ENCODE measurements around the gene MEIOSIN.
"Not testable (repeated sequence)": the region's sequence is repeated elsewhere in the genome, so short reads cannot be mapped to it uniquely, and the experiment has no call there.

The MEIOSIN gene

DNA sequence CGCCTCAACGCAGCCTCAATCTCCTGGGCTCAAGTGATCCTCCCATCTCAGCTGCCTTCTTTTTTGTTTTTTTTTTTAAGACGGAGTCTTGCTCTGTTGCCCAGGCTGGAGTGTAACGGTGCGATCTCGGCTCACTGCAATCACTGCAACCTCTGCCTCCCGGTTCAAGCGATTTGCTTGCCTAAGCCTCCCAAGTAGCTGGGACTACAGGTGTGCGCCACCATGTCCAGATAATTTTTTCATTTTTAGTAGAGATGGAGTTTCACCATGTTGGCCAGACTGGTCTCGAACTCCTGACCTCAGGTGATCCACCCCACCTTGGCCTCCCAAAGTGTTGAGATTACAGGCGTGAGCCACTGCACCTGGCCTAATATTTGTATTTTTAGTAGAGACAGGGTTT lies 13.2 kb upstream of the MEIOSIN start:
- not testable (repeated sequence) for DNase-seq

DNA sequence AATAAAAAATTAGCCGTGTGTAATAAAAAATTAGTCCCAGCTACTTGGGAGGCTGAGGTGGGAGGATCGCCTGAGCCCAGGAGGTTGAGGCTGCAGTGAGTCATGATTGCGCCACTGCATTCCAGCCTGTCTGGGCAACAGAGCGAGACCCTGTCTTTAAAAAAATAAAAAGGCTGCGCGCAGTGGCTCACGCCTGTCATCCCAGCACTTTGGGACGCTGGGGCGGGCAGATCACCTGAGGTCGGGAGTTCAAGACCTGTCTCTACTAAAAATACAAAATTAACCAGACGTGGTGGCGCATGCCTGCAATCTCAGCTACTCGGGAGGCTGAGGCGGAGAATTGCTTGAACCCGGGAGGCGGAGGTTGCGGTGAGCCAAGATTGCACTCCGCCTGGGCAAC lies 4.6 kb upstream of the MEIOSIN start:
- DNase-seq: not testable (repeated sequence)

GRCh38 chr19:45729800-45730290 lies 3.4 kb upstream of the MEIOSIN start:
- no peak for DNase-seq

DNA sequence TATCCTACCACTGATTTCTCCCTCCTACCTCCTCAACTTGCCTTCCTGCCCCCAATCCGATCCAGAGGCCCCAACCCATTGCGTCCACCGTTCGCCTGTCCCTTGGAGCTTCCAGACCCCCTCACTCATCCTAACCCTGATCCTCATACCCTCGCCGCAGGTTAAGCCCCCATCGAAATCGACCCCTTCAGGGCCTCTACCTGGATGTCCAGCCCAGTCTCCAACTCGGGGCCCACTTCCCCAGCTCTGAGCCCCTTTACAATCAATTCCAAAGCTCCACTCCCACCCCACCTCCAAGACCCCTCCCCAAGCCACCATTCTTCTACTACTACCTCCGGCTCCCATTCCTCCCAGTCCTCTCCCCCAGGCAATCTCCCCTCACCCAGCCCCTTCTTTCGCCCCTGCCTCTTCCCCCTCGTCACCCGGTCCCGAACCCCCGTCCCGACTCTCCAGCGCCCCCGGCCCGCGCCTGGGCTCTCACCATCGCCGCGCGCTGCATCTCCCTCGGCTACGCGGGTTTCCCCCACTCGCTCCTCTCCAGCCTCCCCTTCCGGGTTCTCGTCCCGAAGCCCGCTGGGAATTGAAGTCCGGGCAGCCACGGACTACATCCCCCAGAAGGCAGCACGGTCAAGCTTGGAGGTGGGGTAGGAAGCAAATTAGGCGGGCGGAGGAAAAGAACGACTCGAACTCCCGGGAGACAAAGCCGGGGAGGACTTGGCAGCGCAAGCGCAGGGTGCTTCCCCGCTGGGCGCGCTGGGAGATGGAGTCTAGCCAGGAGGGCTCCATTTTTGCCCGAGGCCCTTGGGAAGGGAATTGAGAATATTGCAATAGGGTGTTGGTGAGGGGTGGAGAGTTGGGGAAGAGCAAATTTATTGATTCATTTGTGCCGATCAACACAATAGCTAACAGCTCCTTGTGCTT lies 2.6 kb upstream of the MEIOSIN start, which contains the start of gene FBXO46:
Gene FBXO46 (minus strand): TSS at position 529 of the 921 bp plus-strand sequence. CDS start 17,401 bp downstream, outside the sequence.
- peak; percentile 97 for DNase-seq

DNA sequence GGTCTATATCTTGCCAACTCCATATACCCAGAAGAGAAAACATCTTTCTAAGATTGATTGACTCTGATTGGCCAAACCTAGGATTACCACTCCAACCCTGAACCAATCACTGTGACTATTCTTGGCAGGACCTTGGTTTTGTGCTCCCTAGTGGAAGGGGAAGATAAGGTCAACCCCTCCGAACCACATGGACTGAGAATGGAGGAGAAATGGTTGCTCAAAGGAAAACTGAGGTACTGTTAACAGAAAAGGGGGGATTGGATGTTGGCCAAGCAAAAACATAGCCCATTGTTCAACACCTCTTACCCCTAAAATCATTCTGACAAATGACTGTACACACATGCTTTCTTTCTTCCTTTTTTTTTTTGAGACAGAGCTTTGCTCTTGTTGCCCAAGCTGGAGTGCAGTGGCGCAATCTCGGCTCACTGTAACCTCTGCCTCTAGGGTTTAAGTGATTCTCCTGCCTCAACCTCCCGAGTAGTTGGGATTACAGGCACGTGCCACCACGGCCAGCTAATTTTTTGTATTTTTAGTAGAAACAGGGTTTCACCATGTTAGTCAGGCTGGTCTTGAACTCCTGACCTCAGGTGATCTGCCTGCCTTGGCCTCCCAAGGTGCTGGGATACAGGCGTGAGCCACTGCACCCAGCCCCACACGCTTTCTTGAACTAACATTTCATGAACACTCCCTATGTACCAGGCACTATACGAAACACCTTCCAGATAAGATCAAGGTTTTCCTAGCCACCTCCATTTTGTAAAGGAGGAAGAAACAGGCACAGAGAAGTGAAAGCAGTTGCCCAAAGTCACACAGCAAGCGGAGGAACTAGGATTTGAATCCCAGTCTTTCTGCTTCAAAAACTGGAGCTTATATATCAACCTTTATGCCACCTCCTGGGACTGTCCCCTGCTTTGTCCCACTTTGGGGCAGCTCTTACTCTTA lies 6.5 kb downstream of the MEIOSIN start:
- no peak for DNase-seq

- DNase-seq: no peak
Measured at GRCh38 chr19:45742969-45743368, 9.7 kb downstream of the MEIOSIN start.

- DNase-seq: no peak
Measured at GRCh38 chr19:45745606-45746005, 12.4 kb downstream of the MEIOSIN start.

DNA sequence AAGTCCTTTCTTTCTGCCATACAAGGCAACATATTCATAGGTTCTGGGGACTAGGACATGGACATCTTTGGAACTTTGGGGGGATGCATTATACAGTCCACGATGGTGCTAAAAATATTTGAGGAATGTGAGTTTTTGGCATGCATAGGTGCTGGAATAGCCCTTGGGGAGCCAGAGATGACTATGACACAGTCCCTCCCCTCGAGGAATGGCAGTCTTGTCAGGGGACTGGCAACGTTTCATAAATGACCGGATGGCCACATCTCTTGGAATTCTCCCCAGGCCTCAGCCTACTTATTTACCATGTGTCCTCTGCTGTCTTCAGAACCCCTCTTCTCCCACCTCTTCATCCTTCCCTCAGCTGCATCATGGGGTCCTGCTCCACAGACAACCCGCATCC lies 13.6 kb downstream of the MEIOSIN start:
- no peak for DNase-seq

GRCh38 chr19:45747513-45747912 lies 14.3 kb downstream of the MEIOSIN start:
- no peak for DNase-seq

DNA sequence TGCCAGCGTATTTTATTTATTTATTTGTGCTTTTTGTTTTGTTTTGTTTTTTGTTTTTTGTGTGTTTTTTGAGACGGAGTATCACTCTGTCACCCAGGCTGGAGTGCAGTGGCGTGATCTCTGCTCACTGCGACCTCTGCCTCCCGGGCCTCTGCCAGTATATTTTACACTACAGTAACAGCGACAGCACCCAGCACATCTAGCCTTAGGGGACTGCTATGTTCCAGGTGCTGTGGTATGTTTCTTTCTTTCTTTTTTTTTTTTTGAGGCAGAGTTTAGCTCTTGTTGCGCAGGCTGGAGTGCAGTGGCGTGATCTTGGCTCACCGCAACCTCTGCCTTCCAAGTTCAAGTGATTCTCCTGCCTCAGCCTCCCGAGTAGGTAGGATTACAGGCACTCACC lies 18.2 kb downstream of the MEIOSIN start:
- not testable (repeated sequence) for DNase-seq

- no peak for DNase-seq
Measured at GRCh38 chr19:45752639-45753038, 19.4 kb downstream of the MEIOSIN start.

DNA sequence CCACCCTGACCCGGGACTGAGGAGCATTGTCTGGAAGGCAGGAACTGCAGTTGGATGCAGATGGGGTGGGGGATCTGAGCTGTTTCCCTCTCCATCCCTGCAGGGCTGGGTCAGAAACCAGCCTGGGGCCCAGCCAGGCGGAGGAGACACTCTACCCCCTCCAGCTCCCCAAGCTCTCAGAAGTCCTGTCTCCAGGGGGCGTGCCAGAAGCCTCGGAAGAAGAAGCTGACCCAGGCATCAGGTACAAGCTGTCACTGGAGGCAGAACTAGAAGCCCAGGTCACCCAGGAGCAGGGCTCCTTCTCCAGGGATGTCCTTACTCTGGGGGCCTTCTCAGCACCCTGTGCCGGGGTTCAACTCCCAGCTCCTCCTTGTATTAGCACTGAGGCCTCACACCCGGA lies 20.3 kb downstream of the MEIOSIN start:
- no peak for DNase-seq

DNA sequence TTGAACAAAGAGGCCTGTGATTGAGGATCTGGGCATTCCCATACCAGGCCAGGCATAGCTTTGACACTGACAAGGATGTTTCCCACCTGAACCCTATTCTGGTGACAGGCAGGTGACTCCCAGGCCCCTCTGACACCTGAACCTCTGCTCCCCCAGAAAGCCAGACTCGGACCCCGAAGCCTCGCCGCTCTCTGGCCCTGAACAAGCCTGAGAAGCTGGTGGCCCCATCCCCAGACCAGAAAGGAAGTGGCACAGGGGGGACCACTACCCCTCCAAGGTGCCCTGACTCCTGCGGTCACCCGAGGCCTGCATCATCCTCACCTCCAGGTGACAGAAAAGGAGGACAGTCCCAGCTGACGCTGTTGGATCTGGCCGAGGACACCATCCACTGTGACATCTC lies 21.1 kb downstream of the MEIOSIN start:
- no peak for DNase-seq

DNA sequence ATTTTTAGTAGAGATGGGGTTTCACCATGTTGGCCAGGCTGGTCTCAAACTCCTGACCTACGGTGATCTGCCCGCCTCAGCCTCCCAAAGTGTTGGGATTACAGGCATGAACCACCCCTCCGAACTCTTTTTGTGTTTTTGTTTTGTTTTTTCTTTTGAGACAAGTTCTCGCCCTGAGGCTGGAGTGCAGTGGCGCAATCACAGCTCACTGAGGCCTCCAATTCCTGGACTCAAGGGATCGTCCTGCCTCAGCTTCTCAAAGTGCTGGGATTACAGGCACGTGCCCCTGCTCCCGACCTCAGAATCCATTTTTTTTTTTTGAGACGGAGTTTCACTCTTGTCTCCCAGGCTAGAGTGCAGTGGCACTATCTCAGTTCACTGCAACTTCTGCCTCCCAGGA lies 24.5 kb downstream of the MEIOSIN start:
- DNase-seq: no peak

DNA sequence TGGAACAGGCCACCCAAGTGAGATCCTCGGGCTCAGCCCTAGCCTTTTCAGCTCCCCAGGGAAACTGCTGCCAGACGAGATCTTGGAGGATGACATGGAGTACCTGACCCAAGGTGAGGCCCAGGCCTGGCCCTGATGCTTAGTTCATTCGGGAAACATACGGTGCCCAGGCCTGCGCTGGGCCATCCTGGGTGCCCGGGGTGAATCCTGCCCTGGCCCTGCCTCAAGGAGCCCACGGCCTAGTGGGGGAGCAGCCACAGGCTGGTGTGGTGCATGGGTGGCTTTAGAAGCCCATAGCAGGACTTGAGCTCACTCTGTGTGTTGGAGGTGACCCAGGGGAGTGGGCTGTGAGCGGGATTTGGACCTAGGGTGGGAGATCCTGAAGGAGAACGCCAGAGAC lies 25.7 kb downstream of the MEIOSIN start:
- no peak for DNase-seq

- DNase-seq: no peak
Measured at GRCh38 chr19:45761714-45762113, 28.5 kb downstream of the MEIOSIN start.

- DNase-seq: no peak
Measured at GRCh38 chr19:45762870-45763631, 29.8 kb downstream of the MEIOSIN start.

DNA sequence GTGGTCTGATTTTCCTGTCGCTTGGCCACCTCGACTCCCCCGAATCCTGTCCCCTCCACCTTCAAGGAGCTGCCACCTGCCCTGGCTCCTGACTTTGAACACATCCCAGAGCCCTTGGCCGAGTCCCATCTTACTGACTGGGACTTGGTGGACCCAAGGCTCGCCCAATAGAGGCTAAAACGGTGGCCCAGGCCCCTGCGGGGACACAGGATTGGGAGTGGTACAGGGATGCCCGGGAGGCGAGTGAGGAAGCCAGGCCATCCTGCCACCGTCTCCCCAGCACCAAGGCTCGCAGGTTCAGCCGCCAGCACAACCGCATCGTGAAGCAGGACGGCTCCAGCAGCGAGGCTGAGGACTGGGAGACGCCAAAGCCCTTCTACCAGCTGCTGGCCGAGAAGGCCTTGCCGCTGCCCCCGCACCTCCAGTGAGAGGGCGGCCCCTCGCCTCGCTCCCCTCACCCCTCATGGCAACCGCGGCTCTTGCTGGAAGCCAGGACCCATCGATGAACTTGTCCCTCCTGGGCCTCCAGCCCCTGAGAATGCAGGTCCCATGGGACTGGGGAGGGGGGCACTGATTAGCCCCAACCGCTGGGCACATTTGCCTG lies 30.6 kb downstream of the MEIOSIN start:
- no peak for DNase-seq

- DNase-seq: no peak
Measured at GRCh38 chr19:45764475-45764874, 31.2 kb downstream of the MEIOSIN start.

DNA sequence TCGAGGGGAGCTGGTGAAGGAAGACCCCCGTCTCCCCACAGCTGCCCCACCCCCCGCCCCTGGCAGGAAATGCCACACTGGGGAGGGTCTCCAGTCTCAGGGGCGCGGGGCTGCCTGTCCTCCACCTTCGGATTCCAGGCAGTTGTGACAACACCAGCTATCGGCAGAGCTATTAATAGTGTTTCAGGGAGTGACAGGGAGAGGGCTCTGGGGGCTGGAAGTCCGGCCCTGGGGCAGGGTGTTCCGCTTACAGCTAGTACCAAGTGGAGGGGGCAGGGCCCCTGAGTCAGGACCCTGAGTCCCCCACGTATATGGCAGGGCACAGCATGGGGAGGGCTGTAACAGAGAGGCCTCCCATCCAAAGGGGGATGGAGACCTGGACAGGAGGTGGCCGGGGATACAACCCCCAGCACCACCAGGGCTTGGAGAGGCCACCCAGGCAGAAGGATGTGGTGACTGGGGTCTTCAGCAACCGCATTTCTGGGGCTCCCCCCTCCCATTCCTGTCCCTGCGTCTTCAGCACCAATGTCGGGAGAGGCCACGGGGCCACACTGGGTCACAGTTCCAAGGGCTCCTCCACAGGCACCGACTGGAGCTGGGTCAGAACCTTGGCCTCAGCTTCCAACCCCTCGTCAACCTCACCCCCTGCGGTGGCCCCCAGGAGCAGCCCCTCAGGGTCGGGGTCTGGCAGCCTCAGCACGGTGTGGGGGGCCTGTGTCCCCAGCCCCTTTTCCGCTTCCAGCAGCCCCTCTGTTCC lies 31.9 kb downstream of the MEIOSIN start:
- no peak for DNase-seq

DNA sequence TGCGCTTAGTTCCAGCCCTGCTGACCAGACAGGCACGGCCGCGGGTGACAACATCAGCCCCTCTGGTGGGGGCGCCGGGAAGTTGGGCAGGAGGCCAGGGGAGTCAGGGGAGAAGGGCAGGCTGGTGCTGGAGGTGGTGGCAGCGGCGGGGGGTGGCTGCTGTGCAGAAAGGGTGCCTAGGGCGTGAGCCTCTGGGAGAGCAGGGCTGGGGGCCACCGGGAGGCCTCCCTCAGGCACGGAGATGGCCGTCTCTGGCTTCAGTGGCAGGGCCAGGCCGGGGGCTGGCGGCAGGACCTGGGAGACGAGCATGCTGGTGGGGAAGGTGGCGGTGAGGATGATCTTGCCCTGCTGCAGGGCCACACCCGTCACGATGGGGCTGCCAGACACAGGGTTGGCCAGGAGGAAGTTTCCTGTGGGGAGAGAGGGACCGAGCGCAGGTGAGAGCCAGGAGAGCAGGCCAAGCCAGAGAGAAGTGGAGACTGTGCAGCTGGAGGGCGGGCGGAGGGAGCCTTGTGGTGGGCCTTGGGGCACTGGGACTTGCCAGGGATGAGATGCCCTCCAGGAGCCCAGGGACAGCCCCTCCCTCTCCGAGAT lies 32.6 kb downstream of the MEIOSIN start:
- no peak for DNase-seq

Measured in NCI-H345 (cell line).